HL-60 (cell line): ENCODE results near the gene PTPRG.

Experiments
- DNase-seq, 2 experiments: peaks; one replicate each; pipeline ENCODE4 v3.0.0-alpha.2; 2010 to 2020; ENCODE audit warnings: low read depth in 1 of 2, low spot score in 1 of 2
- H3K27ac ChIP-seq: fragments of 250-450 bp; sonication (Bioruptor Pico); replicated peaks from 2 replicates; pipeline ENCODE4 v1.5.1; 2020; ENCODE audit warnings: mild to moderate bottlenecking, moderate library complexity
- H3K27me3 ChIP-seq: fragments of 250-450 bp; sonication (Bioruptor Pico); 2 replicates; pipeline ENCODE4 v1.5.1; 2021; ENCODE audit warnings: mild to moderate bottlenecking, moderate library complexity; ENCODE audit not compliant: insufficient read depth, poor library complexity, severe bottlenecking
- H3K4me3 ChIP-seq: replicated peaks from 2 replicates; pipeline ENCODE4 v1.5.1; 2011; ENCODE audit warnings: mild to moderate bottlenecking, control low read depth, low read length; ENCODE audit not compliant: insufficient read depth
- CTCF ChIP-seq: IDR thresholded peaks from one replicate; pipeline ENCODE4 v1.5.1; 2011; ENCODE audit warnings: low read length, control low read depth, inconsistent platforms; ENCODE audit not compliant: insufficient read depth
- GABPA ChIP-seq: IDR thresholded peaks from 2 replicates; pipeline ENCODE4 v1.6.1; 2012; ENCODE audit warnings: low read depth
- POLR2AphosphoS5 ChIP-seq: IDR thresholded peaks from 2 replicates; pipeline ENCODE4 v1.6.1; 2012; ENCODE audit warnings: low read depth
- REST ChIP-seq: IDR thresholded peaks from 2 replicates; pipeline ENCODE4 v1.6.1; 2012; ENCODE audit warnings: low read depth; ENCODE audit not compliant: insufficient replicate concordance
- SPI1 ChIP-seq: IDR thresholded peaks from 2 replicates; pipeline ENCODE4 v1.6.1; 2012; ENCODE audit warnings: low read depth, mild to moderate bottlenecking, borderline replicate concordance

PTPRG gene

GRCh38 chr3:61669203-61669602 is 107.8 kb downstream of the PTPRG start:
- Histone ChIP-seq H3K27me3 (no peaks in the 10 kb centered on the region), H3K27ac (no peak overlapping the region), H3K4me3 (no peak overlapping the region)
- TF ChIP-seq SPI1 (no peak), CTCF (no peak), GABPA (no peak), REST (no peak)
- DNase-seq = no peak

GRCh38 chr3:61669668-61670299 is 108.4 kb downstream of the PTPRG start:
- DNase-seq = no peak
- H3K27me3 ChIP-seq = no peaks in the 10 kb centered on the region
- H3K27ac ChIP-seq = no peak overlapping the region
- TF ChIP-seq POLR2AphosphoS5 (no peak), REST (no peak), CTCF (no peak), GABPA (no peak), SPI1 (no peak)
- no peak overlapping the region for H3K4me3 ChIP-seq

GRCh38 chr3:61673651-61674050 is 112.3 kb downstream of the PTPRG start:
- TF ChIP-seq CTCF (no peak), GABPA (no peak), SPI1 (no peak), POLR2AphosphoS5 (no peak), REST (no peak)
- DNase-seq = no peak
- no peak overlapping the region for H3K27ac ChIP-seq

More at GRCh38 chr3:61673651-61674050, 112.3 kb downstream of the PTPRG start:
- Histone ChIP-seq H3K27me3 (no peaks in the 10 kb centered on the region), H3K4me3 (no peak overlapping the region)
